ENCODE results near the gene MARK3. TPM values are rescaled to one million over a fixed set of nuclear protein-coding genes. Genes with fewer than 3 reads are reported as not detected.
A peak's percentile ranks its signal among the peaks of the same experiment; 100 is the strongest.
"Not testable (repeated sequence)": the region's sequence is repeated elsewhere in the genome, so short reads cannot be mapped to it uniquely, and the experiment has no call there.

MARK3 gene
- total RNA-seq, 1 donor = 96.6 TPM

GRCh38 chr14:103512180-103512579 lies 127.0 kb downstream of the MARK3 start:
- not testable (repeated sequence) for H3K9me3 ChIP-seq (ENCODE audit: low read depth, low read length); H3K4me1 ChIP-seq (ENCODE audit: insufficient read depth, low read length); H3K27me3 ChIP-seq (ENCODE audit: insufficient read depth, low read length); H3K4me3 ChIP-seq (ENCODE audit: low read length)

GRCh38 chr14:103512701-103513611 lies 127.7 kb downstream of the MARK3 start:
- Histone ChIP-seq H3K4me3 (ENCODE audit: low read length) (no peak overlapping the region), H3K4me1 (ENCODE audit: insufficient read depth, low read length) (no peaks in the 10 kb centered on the region), H3K9me3 (ENCODE audit: low read depth, low read length) (no peaks in the 10 kb centered on the region), H3K27me3 (ENCODE audit: insufficient read depth, low read length) (no peaks in the 10 kb centered on the region)

- H3K9me3 ChIP-seq (ENCODE audit: low read depth, low read length) = no peaks in the 10 kb centered on the region
- H3K4me1 ChIP-seq (ENCODE audit: insufficient read depth, low read length) = peaks cover 10% of the 10 kb centered on the region
- H3K4me3 ChIP-seq (ENCODE audit: low read length) = no peak overlapping the region
- H3K27me3 ChIP-seq (ENCODE audit: insufficient read depth, low read length) = no peaks in the 10 kb centered on the region
Observed at GRCh38 chr14:103514596-103515421, 129.6 kb downstream of the MARK3 start.

GRCh38 chr14:103516426-103517173 lies 131.4 kb downstream of the MARK3 start:
- peaks cover 6% of the 10 kb centered on the region for H3K27me3 ChIP-seq (ENCODE audit: insufficient read depth, low read length)
- peaks cover 18% of the 10 kb centered on the region for H3K4me1 ChIP-seq (ENCODE audit: insufficient read depth, low read length)
- H3K9me3 ChIP-seq (ENCODE audit: low read depth, low read length) = no peaks in the 10 kb centered on the region
- H3K4me3 ChIP-seq (ENCODE audit: low read length) = no peak overlapping the region

DNA sequence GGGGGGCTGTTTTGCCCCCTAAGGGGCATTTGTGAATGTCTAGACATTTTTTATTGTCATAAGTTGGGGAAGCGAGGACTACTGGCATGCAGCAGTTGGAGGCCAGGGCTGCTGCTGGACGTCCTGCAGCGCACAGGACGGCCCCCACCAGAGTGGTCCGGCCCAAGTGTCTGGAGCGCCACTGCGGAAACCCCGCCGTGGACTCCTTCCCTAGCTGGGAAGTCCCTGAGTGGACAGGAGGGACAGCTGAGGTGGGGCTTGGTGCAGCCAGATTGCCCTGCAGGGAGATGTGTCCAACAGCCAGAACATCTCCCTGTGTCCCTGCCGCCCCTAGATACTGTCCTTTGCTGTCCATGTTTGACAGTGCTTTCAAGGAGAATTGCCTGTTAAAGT lies 132.0 kb downstream of the MARK3 start:
- Histone ChIP-seq H3K4me1 (ENCODE audit: insufficient read depth, low read length) (peaks cover 20% of the 10 kb centered on the region), H3K9me3 (ENCODE audit: low read depth, low read length) (no peaks in the 10 kb centered on the region), H3K27me3 (ENCODE audit: insufficient read depth, low read length) (peaks cover 8% of the 10 kb centered on the region), H3K4me3 (ENCODE audit: low read length) (no peak overlapping the region)

GRCh38 chr14:103517721-103518421 lies 132.7 kb downstream of the MARK3 start:
- Histone ChIP-seq H3K27me3 (ENCODE audit: insufficient read depth, low read length) (peaks cover 11% of the 10 kb centered on the region), H3K9me3 (ENCODE audit: low read depth, low read length) (no peaks in the 10 kb centered on the region), H3K4me1 (ENCODE audit: insufficient read depth, low read length) (peaks cover 24% of the 10 kb centered on the region), H3K4me3 (ENCODE audit: low read length) (no peak overlapping the region)

GRCh38 chr14:103518422-103519042 lies 133.3 kb downstream of the MARK3 start:
- peaks cover 17% of the 10 kb centered on the region for H3K27me3 ChIP-seq (ENCODE audit: insufficient read depth, low read length)
- no peak overlapping the region for H3K4me3 ChIP-seq (ENCODE audit: low read length)
- H3K9me3 ChIP-seq (ENCODE audit: low read depth, low read length) = no peaks in the 10 kb centered on the region
- peaks cover 28% of the 10 kb centered on the region for H3K4me1 ChIP-seq (ENCODE audit: insufficient read depth, low read length)

DNA sequence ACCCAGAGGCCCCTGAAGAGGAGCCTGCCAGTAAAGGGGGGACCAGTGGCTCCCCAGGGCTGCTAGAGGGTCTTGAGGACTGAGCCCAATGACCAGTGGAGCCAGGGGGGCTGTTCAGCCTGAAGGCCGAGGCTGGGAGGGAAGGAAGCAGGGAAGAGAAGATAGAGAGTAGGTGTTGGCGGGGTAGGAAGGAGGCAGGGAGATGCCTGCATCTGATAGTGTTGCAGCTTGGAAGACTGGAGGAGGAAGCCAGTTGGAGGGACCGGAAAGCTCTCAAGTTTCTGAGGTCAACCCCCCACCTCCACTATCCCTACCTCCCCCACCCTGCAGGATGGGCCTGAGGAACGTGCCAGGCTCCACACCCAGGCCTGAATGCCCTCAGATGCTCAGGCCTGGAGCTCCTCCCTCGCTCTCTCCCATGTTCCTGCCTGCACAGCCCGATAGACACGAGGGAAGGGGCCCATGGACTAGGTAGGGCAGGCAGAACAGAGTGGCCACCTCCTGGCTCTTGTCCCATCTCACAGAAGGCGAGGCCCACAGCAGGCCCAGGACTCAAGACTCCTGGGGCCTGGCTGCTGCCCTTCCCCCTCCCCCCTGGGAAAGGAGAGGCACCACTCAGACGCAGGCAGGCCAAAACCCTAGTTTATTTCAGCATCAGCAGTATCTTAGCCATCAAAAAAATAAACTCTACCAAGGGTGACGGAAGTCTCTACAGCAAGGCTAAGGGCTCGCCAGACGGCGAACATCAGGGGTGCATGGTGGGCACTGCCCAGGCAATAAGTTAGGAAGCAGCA lies 134.0 kb downstream of the MARK3 start:
- peaks cover 28% of the 10 kb centered on the region for H3K4me1 ChIP-seq (ENCODE audit: insufficient read depth, low read length)
- H3K27me3 ChIP-seq (ENCODE audit: insufficient read depth, low read length) = peaks cover 24% of the 10 kb centered on the region
- no peak overlapping the region for H3K4me3 ChIP-seq (ENCODE audit: low read length)
- no peaks in the 10 kb centered on the region for H3K9me3 ChIP-seq (ENCODE audit: low read depth, low read length)

- Histone ChIP-seq H3K4me1 (ENCODE audit: insufficient read depth, low read length) (peaks cover 28% of the 10 kb centered on the region), H3K27me3 (ENCODE audit: insufficient read depth, low read length) (peaks cover 27% of the 10 kb centered on the region), H3K9me3 (ENCODE audit: low read depth, low read length) (no peaks in the 10 kb centered on the region), H3K4me3 (ENCODE audit: low read length) (no peak overlapping the region)
Observed at GRCh38 chr14:103519837-103520212, 134.6 kb downstream of the MARK3 start.

- peaks cover 28% of the 10 kb centered on the region for H3K4me1 ChIP-seq (ENCODE audit: insufficient read depth, low read length)
- H3K4me3 ChIP-seq (ENCODE audit: low read length) = no peak overlapping the region
- H3K27me3 ChIP-seq (ENCODE audit: insufficient read depth, low read length) = peaks cover 27% of the 10 kb centered on the region
- no peaks in the 10 kb centered on the region for H3K9me3 ChIP-seq (ENCODE audit: low read depth, low read length)
Observed at GRCh38 chr14:103520269-103520656, 135.0 kb downstream of the MARK3 start.

- H3K9me3 ChIP-seq (ENCODE audit: low read depth, low read length) = no peaks in the 10 kb centered on the region
- peaks cover 27% of the 10 kb centered on the region for H3K27me3 ChIP-seq (ENCODE audit: insufficient read depth, low read length)
- peaks cover 29% of the 10 kb centered on the region for H3K4me1 ChIP-seq (ENCODE audit: insufficient read depth, low read length)
- peak overlapping the region; percentile 24 for H3K4me3 ChIP-seq (ENCODE audit: low read length)
Observed at GRCh38 chr14:103520657-103521437, 135.6 kb downstream of the MARK3 start.

DNA sequence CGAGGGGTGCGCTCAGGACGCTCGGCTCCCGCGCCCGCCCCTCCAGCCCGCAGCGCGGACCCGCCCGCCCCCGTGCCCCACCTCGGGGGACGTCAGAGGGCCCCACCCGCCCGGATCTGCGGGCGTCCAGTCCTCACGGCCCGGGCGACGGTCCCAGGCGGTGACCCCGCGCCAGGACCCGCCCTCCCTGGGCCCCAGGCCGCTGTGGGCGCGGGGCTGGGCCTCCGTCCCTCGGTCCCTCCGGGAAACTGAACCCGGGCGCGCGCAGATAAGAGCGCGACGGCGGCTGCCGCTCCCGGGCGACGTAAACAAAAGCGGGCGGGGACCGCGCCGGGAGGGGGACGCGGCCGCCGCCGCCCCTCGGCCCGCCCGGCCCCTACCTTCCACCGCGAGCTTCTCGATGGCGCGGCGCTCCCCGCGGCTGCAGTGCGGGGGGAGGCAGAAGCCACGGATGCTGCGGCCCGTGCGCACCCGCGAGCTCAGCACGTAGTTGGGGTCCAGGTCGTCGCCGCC lies 136.3 kb downstream of the MARK3 start:
- Histone ChIP-seq H3K9me3 (ENCODE audit: low read depth, low read length) (no peaks in the 10 kb centered on the region), H3K4me1 (ENCODE audit: insufficient read depth, low read length) (peaks cover 35% of the 10 kb centered on the region), H3K27me3 (ENCODE audit: insufficient read depth, low read length) (peaks cover 27% of the 10 kb centered on the region), H3K4me3 (ENCODE audit: low read length) (peak overlapping the region; percentile 24)

All from mononuclear cell (primary cell).